ENCODE results near the gene SMIM38. TPM values are rescaled to one million over a fixed set of nuclear protein-coding genes. Genes with fewer than 3 reads are reported as not detected.

The SMIM38 gene
- total and polyA plus RNA-seq, 2 donors (not counting 1 experiment from before 2014, with no cell fraction given), result 1.2 to 1.6 TPM

- Histone ChIP-seq H3K27ac (ENCODE audit: low read length in 2 of 2) (no peak overlapping the region), H4K20me1 (ENCODE audit: control insufficient read depth, insufficient read depth, low read length, poor library complexity, severe bottlenecking) (no peaks in the 10 kb centered on the region), H3K36me3 (replicated peaks in 1 of 2; ENCODE audit: control extremely low read depth in 1 of 2, control insufficient read depth in 1 of 2, extremely low read depth in 1 of 2, insufficient read depth in 2 of 2, low read length in 1 of 2) (no peaks in the 10 kb centered on the region), H3K79me2 (ENCODE audit: control insufficient read depth, insufficient read depth, low read length) (no peaks in the 10 kb centered on the region), H3K9ac (ENCODE audit: low read length) (no peak overlapping the region), H2AFZ (ENCODE audit: insufficient read depth, low read depth, low read length, poor library complexity, severe bottlenecking) (no peak overlapping the region), H3K4me3 (ENCODE audit: control extremely low read depth in 1 of 5, extremely low read depth in 1 of 5, insufficient read depth in 1 of 5, low read depth in 2 of 5, low read length in 4 of 5) (no peak overlapping the region), H3K27me3 (replicated peaks in 1 of 4; ENCODE audit: control extremely low read depth in 1 of 4, control insufficient read depth in 3 of 4, insufficient read depth in 4 of 4, low read length in 3 of 4) (no peaks in the 10 kb centered on the region), H3K9me3 (ENCODE audit: control extremely low read depth in 1 of 3, control insufficient read depth in 2 of 3, insufficient read depth in 1 of 3, low read length in 2 of 3) (peaks cover 0 to 10% (median 0%) of the 10 kb centered on the region in 3 donors), H3K4me1 (ENCODE audit: control insufficient read depth in 2 of 2, insufficient read depth in 2 of 2, low read length in 2 of 2) (no peaks in the 10 kb centered on the region), H3K4me2 (replicated peaks; ENCODE audit: low read depth, low read length, poor library complexity, severe bottlenecking) (no peak overlapping the region)
- Mint-ChIP-seq H3K9me3 (ENCODE audit: insufficient read depth) (no peaks in the 10 kb centered on the region), H3K4me1 (no peaks in the 10 kb centered on the region), H3K27ac (no peak overlapping the region), H3K4me3 (no peak overlapping the region), H3K27me3 (no peaks in the 10 kb centered on the region)
- 94% methylated on average over 19 of the region's 21 CpGs for WGBS (ENCODE audit: insufficient coverage)
- DNase-seq (no peak), ATAC-seq (ENCODE audit: low read depth) (no peak)
- TF ChIP-seq CTCF (IDR thresholded peaks at IDR 0.05) (no peak), EZH2 (IDR thresholded peaks at IDR 0.05; ENCODE audit: borderline replicate concordance, insufficient read depth, low read depth, low read length, poor library complexity, severe bottlenecking) (no peak)
- ChIA-PET CTCF (interaction anchor here (1.0 kb wide), 1 partner anchor 10 kb away, joined by 3 read pairs; no protein-coding TSS in a partner anchor), POLR2A (no interaction called here)
- intact Hi-C loops (cut with micrococcal nuclease), result no loop called here
These were observed 40.8 kb upstream of the SMIM38 start for GRCh38 chr11:69114811-69115523.

All from B cell (primary cell).